NCI-H2029 treated with DMSO at 0.1 percent for 48 hours (cell line): Measurements from ENCODE around the gene ISCU.
"Not testable (repeated sequence)": the region's sequence is repeated elsewhere in the genome, so short reads cannot be mapped to it uniquely, and the experiment has no call there.

ENCODE experiments used
- DNase-seq: peaks from one replicate; lab custom pipeline; 2025; lab: John Stamatoyannopoulos, UW

Gene ISCU

DNA sequence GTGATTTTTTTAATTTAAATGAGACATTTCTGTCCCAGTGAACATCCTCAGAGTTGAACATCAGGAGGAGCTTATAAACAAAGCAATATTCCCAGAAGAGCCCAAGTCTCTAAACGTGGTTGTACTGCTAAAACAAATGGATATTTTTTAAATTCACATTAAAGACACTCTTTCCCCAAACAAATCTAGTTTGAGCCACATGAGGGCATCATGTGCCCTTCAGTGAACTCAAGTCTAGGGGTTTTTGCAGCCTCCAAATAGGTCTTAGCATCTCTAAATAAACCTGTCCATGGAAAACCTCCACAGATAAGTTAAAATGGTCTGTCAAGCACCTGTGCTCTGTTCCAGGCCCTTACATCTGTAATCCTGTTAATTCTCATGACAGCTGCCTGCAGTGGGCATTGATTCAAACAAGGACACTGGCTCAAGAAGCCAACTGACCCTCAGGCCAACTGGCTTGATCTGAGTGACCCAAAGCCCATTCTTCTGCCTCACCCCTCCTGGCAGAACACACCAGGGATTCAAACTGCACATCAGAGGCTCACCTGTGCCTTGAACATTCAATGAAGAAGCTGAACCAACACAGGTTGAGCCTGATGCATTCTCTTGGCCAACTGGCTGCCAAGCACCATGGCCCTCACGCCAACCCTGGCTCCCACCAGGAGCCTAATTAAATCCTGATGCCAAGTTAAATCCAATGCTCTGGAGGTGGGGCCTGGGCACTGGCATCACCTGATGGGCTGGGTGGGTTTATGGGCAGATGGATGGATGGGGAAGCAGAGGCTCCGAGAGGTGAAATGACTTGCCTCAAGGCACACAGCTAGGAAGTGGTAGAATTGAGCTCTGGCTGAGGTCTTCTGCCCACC is 8.6 kb downstream of the ISCU start:
- no peak for DNase-seq

DNA sequence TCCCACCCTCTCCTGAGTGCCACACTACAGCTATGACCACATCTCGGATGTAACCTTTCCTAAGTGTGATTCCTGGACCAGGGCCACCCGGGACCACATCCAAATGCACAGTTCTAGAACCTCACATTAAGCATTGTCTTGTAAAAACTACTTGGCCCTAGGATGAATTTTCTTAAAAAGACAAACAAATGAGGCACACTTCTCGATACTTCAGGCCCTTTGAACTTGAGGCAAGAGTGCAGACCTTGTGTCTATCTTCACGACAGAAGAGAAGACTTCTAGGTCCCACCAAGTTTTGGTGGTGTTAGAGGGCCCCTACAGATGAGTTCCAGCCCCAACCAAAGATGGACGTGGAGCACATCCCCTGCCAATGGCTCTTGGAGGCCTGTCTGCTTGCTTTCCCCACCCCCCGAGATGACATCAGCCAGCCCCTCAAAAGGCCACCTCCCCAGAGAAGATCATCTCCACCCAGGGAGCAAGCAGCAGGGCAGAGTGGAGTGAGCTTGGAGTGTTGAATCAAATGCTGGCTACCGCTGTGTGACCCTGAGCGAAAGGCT is 9.3 kb downstream of the ISCU start:
- DNase-seq: no peak

DNA sequence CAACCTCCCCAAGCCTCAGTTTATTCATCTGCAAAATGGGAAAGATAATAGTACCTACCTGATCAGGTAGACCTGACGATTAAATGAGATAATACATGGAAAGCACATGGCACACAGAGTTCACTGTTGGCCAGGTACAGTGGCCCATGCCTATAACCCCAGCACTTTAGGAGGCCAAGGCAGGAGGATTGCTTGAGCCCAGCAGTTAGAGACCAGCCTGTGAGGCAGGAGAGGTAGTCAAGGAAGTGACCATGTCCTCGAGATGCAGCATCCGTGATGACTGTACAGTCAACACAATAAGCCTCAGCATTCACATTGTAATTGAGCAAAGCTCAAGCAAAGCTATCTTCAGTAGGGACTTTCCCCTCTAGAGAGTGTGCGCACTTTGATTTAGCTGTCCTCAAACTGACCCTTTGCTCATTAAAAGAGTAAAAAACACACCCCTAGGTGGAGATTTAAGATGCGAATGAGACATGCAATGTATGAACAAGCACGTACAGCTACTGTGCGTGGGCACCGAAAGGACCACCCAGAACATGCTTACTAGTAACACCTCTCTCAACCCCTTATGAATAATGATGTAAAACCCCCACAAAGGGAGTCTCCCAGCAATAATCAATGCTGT is 9.9 kb downstream of the ISCU start:
- DNase-seq: no peak

DNA sequence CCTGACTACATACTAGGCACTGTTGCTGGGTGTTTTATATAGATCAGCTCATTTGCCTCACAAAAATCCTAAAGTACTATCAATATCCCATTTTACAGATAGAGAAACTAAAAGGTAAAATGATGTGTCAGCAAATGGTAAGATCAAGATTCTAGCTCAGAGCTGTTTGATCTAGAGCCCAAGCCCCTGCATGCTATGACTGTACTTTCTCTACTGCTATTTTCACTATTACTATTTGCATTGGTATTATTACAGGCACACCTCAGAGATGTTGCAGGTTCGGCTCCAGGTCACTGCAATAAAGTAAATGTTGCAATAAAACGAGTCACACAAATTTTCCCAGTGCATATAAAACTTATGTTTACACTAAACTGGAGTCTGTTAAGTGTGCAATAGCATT is 10.9 kb downstream of the ISCU start:
- DNase-seq: no peak

DNA sequence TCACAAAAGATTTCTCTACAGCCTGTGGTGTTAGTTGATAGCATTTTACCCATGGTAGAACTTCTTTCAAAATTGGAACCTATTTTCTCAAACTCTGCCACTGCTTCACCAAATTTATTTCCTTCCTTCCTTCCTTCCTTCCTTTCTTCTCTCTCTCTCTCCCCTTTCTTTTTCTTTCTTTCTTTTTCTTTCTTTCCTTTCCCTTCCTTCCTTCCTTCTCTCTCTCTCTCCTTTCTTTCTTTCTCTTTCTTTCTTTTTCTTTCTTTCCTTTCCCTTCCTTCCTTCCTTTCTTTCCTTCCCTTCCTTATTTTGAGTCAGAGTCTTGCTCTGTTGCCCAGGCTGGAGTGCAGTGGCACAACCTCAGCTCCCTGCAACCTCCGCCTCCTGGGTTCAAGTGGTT is 11.9 kb downstream of the ISCU start:
- DNase-seq: not testable (repeated sequence)

DNA sequence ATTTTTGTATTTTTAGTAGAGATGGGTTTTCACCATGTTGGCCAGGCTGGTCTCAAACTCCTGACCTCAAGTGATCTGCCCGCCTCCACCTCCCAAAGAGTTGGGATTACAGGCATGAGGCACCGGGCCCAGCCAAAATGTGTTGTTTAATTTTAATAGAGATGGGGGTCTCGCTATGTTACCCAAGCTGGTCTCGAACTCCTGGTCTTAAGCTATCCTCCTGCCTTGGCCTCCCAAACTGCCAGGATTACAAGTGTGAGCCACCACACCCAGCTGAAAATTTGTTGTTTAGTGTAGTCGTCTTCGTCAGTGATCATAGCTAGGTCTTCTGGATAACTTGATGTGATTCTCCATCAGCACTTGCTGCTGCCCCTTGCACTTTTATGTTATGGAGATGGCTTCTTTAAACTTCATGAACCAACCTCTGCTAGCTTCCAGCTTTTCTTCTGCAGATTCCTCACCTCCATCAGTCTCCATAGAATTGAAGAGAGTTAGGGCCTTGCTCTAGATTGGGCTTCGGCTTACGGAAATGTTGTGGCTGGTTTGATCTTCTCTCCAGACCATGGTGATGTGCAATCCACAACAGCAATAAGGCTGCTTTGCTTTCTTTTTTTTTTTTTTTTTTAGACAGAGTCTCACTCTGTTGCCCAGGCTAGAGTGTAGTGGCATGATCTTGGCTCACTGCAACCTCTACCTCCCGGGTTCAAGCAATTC is 13.0 kb downstream of the ISCU start:
- DNase-seq: no peak

DNA sequence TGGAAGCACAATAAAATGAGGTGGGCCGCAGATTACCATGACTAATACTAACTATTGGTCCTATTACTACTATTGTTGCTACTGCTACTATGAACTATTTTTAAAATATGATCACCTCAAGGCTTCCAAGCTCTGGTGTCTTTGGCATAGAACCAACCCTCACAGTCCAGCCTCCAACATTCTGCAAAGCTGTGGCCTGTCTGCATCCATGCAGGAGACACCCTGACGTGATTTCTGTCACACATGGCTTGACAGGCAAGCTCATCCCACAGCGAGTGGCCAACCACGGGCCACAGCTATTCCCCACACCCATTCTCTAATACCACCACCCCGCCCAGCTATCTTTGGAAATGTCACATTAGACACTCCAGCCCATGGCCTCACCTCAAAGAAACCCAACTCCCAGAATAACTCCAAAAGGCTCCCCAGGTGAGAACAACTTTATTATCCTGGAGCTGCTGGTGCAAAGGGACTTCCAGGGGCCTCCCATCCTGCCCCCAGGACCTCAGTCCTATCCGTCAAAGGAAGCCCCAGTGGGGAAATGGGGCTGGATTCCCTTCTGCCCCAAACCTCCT is 14.4 kb downstream of the ISCU start:
- DNase-seq: no peak

DNA sequence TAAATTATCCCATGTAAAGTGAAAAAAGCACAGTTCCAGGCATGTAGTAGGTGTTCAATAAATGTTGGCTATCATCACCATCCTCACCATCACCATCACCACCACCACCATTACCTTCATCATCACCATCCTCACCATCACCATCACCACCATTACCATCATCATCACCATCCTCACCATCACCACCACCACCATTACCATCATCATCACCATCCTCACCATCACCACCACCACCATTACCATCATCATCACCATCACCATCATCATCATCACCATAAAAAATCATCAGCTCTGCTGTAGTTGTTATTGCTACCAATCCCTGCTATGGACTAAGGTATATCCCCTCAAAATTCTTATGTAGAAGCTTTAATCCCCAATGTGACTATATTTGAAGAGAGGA is 15.1 kb downstream of the ISCU start:
- DNase-seq: no peak

DNA sequence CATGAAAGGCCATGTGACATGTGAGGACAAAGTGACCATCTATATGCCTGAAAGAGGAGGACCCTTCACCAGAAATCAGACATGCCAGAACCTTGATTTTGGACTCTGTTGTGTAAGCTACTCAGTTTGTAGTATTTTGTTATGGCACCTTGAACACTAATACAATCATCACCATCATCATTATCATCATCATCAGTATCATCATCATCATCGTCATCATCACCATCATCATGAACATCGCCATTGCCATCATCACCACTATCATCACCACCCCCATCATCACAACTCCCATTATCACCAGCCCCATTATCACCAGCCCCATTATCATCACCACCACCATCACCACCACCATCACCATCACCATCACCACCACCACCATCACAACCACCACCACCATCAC is 15.9 kb downstream of the ISCU start:
- no peak for DNase-seq

DNA sequence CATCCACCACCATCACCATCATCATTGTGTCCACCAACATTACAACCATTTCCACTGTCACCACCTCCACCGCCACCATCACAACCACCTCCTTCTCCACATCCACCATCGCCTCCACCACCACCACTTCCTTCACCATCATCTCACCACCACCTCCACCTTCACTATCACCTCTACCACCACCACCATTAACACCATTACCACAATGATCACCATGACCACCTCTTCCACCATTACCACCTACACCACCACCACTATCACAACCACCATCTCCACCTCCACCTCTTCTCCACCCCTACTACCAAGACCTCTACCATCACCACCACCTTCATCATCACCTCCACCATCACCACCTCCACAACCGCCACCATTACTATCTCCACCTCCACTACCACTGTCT is 16.4 kb downstream of the ISCU start:
- DNase-seq: no peak

DNA sequence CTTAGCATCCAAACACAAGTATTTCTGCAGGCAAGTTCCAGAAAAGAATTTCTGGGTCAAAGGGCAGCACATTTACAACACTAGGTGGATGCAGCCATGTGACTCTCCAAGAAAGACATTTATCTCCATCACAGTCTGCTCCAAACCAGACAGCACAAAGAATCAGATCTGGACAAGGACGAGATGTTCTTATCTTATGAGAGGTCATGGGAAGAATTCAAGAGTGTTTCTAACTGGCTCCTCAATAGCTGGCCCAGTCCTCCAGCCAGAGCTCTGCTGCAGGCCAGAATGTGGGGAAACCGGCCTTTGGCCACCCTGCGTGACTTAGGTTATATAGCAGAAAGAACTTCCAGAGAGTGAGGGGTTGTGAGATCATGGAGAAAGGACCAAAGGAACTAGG is 18.1 kb downstream of the ISCU start:
- DNase-seq: no peak

DNA sequence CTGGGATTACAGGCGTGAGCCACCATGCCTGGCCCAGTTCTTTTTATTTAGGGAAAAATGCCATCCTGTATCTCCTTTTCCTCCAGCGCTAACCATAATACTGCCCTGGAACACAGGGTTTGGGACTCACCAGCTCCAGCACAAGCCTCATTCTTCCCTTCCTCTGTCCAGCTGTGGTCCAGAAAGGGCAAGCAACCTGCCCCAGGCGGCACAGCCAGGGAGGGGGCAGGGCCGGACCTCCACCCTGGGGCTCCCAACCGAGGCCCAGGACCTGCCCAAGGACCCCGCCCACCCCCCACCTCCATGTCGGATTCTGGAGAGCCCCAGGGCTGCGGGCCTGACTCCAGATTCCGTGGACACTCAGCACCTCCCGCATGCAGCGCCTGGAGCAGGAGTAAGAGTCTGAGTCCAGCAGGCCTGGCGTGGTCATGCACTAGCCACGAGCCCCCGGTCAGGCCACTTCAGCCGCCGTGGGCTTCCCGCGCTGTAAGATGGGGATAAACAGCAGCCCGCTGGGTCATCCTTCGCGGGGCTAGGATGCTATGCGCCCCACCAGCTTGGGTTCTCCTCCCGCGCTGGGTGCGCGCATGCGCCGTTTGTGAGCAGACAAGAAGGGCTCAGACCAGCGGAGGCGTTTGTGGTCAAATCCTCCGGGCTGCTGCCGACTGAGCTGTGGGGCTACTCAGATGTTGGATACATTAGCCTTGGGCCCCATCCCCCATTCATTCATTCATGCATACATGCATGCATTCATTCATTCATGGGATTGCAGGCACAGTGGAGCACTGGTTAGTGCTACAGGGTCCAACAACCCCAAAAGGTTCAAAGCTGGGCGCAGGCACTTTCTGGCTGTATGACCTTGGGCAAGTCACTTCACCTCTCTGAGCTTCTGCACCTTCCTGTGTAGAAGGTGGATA is 19.2 kb downstream of the ISCU start:
- DNase-seq: no peak

DNA sequence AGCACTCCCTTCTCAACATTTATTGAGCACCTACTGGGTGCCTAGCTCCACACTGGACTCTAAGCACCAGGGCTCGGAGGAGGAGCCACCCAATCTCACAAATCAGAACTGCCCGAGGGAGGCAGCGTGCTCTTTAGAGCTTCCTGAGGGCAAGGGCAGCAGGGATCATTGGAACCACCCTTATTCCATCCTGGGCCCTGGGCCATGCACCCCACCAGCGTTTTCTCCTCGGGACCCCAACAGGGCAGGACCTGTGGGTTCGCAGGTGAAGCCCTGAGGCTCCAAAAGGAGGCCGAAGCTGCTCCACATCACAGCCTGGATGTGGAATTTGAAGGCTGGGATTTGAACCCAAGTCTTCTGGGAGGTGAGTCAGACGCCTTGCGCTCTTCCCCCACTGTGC is 20.1 kb downstream of the ISCU start:
- no peak for DNase-seq

DNA sequence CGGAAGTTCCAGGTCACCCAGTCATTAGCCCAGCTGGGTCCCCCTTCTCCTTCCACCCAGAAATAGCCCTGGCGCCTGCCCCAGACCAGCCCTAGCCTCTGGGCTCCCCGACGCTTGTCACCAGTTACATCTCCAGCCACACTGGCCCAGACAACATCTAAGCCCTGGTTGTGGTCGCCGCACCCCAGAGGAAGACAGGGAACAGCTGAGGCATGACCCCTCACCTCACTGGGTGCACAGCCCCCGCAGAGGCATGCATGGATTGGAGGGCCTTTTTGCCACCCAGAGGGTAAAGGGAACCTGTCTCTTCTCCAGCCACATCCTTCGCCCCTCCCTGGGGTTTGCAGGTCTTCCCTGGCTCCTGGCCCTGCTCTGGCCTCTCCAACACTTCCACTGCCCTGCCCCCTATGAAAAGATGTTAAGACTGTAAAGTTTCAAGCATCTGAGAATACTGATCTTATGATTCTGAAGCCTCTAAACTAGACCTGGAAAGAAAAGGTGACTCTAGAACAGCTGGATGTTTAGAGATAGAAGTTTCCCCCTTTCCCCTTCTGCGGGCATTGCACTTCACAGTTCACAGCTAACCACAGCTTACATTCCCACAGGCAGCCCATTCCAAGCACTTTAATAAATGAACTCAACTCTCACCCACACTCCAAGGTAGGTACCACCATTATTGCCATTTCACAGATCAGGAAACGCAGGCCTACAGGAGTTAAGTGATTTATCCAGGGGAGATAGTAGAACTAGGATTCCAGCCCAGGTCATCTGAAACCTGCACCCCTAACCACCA is 20.8 kb downstream of the ISCU start:
- no peak for DNase-seq

DNA sequence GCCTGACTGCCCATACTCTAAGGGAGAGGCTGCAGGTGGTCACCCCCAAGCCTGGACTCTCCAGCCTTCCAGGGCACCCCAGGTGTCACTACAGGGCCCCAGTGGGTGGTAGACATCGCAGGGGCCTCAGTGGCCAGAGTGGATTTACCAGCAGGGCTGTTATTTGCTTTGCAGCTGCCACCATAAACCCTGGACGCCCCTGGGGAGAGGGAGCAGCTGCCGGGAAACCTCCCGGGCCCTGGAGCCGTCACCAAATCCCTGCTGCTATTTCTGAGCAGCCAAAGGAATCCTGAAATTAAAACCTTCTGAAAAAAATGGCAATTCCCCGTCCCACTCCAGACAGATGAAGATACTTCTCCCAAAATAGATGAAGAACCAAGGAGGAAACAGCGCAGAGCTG is 21.6 kb downstream of the ISCU start:
- no peak for DNase-seq

DNA sequence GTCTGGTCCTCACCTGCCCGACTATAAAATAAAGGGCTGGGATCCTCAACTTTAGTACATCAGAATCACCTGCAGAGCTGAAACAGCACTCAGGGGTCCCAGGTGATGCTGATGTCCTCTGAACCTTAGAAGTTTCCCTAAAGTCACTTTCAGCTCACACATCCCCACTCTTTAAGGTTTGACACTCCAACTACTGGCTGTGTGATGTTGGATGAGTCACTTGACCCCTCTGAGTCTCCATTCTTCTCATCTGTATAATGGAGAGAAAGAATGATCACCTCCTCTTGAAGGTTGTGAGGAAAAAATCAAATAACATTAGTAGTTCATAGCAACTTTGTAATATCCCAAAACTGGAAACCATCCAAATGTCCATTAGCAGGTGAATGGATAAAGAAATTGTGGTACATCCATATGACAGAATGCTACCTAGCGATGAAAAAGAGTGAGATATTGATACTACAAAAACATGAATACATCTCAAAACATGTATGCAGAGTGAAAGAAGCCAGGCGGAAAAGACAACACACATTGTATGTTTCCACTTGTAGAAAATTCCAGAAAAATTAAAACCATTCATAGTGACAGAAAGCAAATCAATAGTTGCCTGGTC is 22.2 kb downstream of the ISCU start:
- DNase-seq: no peak

DNA sequence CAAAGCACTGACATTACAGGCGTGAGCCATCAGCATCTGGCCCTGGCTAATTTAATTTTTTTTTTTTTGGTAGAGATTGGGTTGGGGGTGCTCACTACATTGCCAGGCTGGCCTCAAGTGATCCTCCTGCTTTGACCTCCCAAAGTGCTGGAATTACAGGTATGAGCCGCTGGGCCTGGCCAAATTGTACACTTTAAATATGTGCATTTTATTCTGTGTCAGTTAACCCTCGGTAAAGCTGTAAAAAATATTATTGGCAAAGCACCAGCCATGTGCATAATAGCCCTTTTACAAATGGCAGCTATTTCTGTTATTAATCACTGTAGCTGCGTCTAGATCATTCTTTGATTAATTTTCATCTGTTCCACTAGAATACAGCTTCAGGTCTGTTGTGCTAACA is 23.5 kb downstream of the ISCU start:
- no peak for DNase-seq

DNA sequence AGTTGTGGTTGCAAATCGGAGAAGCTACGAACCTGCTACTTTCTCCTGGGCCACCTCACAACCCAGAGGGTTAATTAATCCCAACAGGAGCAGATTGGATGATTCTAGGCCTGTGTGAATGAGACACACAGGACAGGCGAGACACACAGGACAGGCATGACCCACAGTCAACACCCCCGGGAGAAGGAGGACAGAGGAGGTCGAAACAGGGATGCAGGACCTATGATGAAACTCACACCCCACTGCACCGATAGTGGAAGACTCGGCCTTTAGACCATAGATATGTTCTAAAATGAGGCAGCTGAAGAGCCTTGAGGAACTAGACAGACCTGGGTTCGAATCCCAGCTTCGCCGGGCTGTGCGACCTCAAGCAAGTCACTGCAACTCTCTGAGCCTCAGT is 23.9 kb downstream of the ISCU start:
- no peak for DNase-seq

DNA sequence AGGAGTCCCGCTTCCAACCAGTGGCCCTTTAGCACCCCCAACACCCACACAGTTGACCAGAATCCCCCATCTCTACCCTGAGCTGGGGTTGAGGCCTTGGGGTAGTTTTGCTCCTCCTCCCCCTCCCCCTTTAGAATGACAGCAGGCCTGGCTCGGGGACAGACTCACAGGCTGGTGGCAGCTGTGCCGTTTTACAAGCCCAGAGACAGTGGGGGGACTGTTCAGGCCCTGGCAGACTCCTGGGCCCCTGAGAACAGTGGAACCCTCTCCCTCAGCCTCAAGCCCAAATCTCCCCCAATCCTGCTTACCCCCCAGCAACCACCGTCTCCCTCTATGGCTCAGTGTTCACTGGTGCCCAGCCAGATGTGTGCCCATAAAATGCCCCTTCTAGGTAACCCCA is 25.4 kb downstream of the ISCU start:
- DNase-seq: no peak
